ENCODE results near the gene HSD17B11. TPM values are rescaled to one million over a fixed set of nuclear protein-coding genes. Genes with fewer than 3 reads are reported as not detected.

HSD17B11 gene, protein sequence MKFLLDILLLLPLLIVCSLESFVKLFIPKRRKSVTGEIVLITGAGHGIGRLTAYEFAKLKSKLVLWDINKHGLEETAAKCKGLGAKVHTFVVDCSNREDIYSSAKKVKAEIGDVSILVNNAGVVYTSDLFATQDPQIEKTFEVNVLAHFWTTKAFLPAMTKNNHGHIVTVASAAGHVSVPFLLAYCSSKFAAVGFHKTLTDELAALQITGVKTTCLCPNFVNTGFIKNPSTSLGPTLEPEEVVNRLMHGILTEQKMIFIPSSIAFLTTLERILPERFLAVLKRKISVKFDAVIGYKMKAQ
- total RNA-seq: 27.5 TPM

GRCh38 chr4:87390891-87391575 lies at the start of gene HSD17B11:
Gene HSD17B11, minus strand, starts transcription at chr4:87391188. Its CDS starts 118 bp downstream, at chr4:87391070.

GRCh38 chr4:87422104-87423052 lies 31.4 kb upstream of the HSD17B11 start, which contains the start of gene NUDT9:
Gene NUDT9, plus strand, starts transcription at chr4:87422573. Its CDS starts 333 bp downstream, at chr4:87422906.

DNA sequence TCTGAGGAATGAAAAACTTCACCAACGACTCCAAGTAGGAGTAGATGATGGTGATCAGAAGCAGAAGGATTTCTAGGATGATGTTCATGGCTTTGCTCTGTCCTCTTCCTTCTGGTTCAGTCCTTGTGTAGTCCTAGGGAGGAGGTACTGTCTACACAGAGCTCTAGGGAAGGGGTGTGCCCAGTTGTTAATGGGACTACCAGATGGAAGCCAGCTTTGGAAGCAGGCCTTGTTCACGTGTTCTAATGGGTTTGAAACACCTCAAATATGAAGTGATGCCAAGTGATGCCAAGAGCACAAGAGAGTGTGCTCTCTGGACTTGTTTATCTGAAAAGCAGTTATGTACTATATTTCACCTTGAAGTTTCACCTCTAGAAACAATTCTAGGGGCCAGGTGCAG lies 68.2 kb downstream of the HSD17B11 start, which contains the start of gene HSD17B13:
TSS of gene HSD17B13 (minus strand) at position 129 of the 400 bp plus-strand sequence. CDS start at position 88, 41 bp downstream.

Small RNA genes lying within 50 kb of the gene (small RNA-seq; reads per million reads assigned to genes)
- gene MIR5705 (not detected), gene RN7SL681P (not detected)

Other genes starting within 250 kb of the HSD17B11 start
- gene KLHL8, start 170.6 kb downstream of the HSD17B11 start, total RNA-seq: 66.0 TPM
- 0.69 TPM for gene HSD17B13, start 68.3 kb downstream of the HSD17B11 start, total RNA-seq
- gene NUDT9, start 31.4 kb upstream of the HSD17B11 start, total RNA-seq: 26.3 TPM
- gene SPARCL1, start 138.2 kb upstream of the HSD17B11 start, total RNA-seq: 127 TPM
- under 0.01 TPM for gene DSPP, start 217.3 kb upstream of the HSD17B11 start, total RNA-seq